Endothelial cell (in vitro differentiated cells): Measurements from ENCODE around the gene DNAJB13. TPM values are rescaled to one million over a fixed set of nuclear protein-coding genes. Genes with fewer than 3 reads are reported as not detected.

ENCODE experiments used
- DNase-seq: peaks from one replicate; pipeline ENCODE4 v3.0.0; 2021; ENCODE audit warnings: low spot score
- H3K27ac Mint-ChIP-seq: one replicate; pipeline ENCODE4 v1.8.0; 2021; ENCODE audit warnings: mixed read lengths, inconsistent platforms; ENCODE audit not compliant: unreplicated experiment
- H3K27me3 Mint-ChIP-seq: one replicate; pipeline ENCODE4 v1.8.0; 2021; ENCODE audit warnings: mild to moderate bottlenecking, moderate library complexity, mixed read lengths, inconsistent platforms; ENCODE audit not compliant: unreplicated experiment
- H3K36me3 Mint-ChIP-seq: one replicate; pipeline ENCODE4 v1.8.0; 2021; ENCODE audit warnings: mild to moderate bottlenecking, low read depth, mixed read lengths, inconsistent platforms; ENCODE audit not compliant: unreplicated experiment
- H3K4me1 Mint-ChIP-seq: one replicate; pipeline ENCODE4 v1.8.0; 2021; ENCODE audit warnings: mild to moderate bottlenecking, mixed read lengths, inconsistent platforms; ENCODE audit not compliant: unreplicated experiment
- H3K4me3 Mint-ChIP-seq: one replicate; pipeline ENCODE4 v1.8.0; 2021; ENCODE audit warnings: mild to moderate bottlenecking, mixed read lengths, inconsistent platforms; ENCODE audit not compliant: unreplicated experiment
- H3K9me3 Mint-ChIP-seq: one replicate; pipeline ENCODE4 v1.8.0; 2021; ENCODE audit warnings: mixed read lengths, inconsistent platforms; ENCODE audit not compliant: unreplicated experiment
- CTCF ChIP-seq: fragments of 200-600 bp; sonication (generic); IDR thresholded peaks from one replicate; pipeline ENCODE4 v1.5.0; 2021; ENCODE audit warnings: antibody characterized with exemption; ENCODE audit not compliant: unreplicated experiment
- total RNA-seq: library from RNA; stranded (reverse); fragmentation: NEBNext Ultra II Directional; extraction: Animal tissue kit (Norgen Biotek cat#: 25700); gene quantifications from one replicate; pipeline ENCODE4 v1.2.1, GENCODE V29; 2021; ENCODE audit not compliant: unreplicated experiment

The DNAJB13 gene
- total RNA-seq, 1 donor from 2014 or later, result 0.36 TPM

GRCh38 chr11:73972187-73972586 is 21.4 kb downstream of the DNAJB13 start:
- H3K4me3 Mint-ChIP-seq, result no peak overlapping the region
- H3K36me3 Mint-ChIP-seq, result peaks cover 3% of the 10 kb centered on the region
- no peaks in the 10 kb centered on the region for H3K4me1 Mint-ChIP-seq
- peaks cover 8% of the 10 kb centered on the region for H3K27me3 Mint-ChIP-seq
- no peaks in the 10 kb centered on the region for H3K9me3 Mint-ChIP-seq
- H3K27ac Mint-ChIP-seq, result no peak overlapping the region
- no peak for DNase-seq
- TF ChIP-seq CTCF, result no peak

- H3K9me3 Mint-ChIP-seq, result no peaks in the 10 kb centered on the region
- no peaks in the 10 kb centered on the region for H3K4me1 Mint-ChIP-seq
- TF ChIP-seq CTCF, result no peak
- H3K36me3 Mint-ChIP-seq, result peaks cover 3% of the 10 kb centered on the region
- no peak overlapping the region for H3K27ac Mint-ChIP-seq
- no peak for DNase-seq
- no peak overlapping the region for H3K4me3 Mint-ChIP-seq
- peaks cover 9% of the 10 kb centered on the region for H3K27me3 Mint-ChIP-seq
Observed at GRCh38 chr11:73972620-73973449, 22.0 kb downstream of the DNAJB13 start.

- no peak for DNase-seq
- Mint-ChIP-seq H3K36me3 (peaks cover 7% of the 10 kb centered on the region), H3K27me3 (peaks cover 10% of the 10 kb centered on the region), H3K4me3 (no peak overlapping the region), H3K4me1 (peaks cover 4% of the 10 kb centered on the region), H3K27ac (no peak overlapping the region), H3K9me3 (no peaks in the 10 kb centered on the region)
- no peak for TF ChIP-seq CTCF
Observed at GRCh38 chr11:73974604-73975478, 24.0 kb downstream of the DNAJB13 start.

- Mint-ChIP-seq H3K36me3 (peaks cover 9% of the 10 kb centered on the region), H3K9me3 (no peaks in the 10 kb centered on the region), H3K27me3 (peaks cover 10% of the 10 kb centered on the region), H3K4me3 (no peak overlapping the region), H3K27ac (no peak overlapping the region), H3K4me1 (peaks cover 10% of the 10 kb centered on the region)
- no peak for DNase-seq
- TF ChIP-seq CTCF, result no peak
Observed at GRCh38 chr11:73975479-73975757, 24.6 kb downstream of the DNAJB13 start.
